GM21737 (cell line): ENCODE results near the gene UPF1.
"Not testable (repeated sequence)": the region's sequence is repeated elsewhere in the genome, so short reads cannot be mapped to it uniquely, and the experiment has no call there.

Experiments
- ATAC-seq: cut with Tn5 transposase; IDR thresholded peaks from one replicate; pipeline ENCODE4 v1.9.1; 2021; ENCODE audit warnings: mild to moderate bottlenecking, moderate library complexity; ENCODE audit not compliant: unreplicated experiment

Gene UPF1

GRCh38 chr19:18896421-18896841 is 64.7 kb downstream of the UPF1 start:
- no peak for ATAC-seq

DNA sequence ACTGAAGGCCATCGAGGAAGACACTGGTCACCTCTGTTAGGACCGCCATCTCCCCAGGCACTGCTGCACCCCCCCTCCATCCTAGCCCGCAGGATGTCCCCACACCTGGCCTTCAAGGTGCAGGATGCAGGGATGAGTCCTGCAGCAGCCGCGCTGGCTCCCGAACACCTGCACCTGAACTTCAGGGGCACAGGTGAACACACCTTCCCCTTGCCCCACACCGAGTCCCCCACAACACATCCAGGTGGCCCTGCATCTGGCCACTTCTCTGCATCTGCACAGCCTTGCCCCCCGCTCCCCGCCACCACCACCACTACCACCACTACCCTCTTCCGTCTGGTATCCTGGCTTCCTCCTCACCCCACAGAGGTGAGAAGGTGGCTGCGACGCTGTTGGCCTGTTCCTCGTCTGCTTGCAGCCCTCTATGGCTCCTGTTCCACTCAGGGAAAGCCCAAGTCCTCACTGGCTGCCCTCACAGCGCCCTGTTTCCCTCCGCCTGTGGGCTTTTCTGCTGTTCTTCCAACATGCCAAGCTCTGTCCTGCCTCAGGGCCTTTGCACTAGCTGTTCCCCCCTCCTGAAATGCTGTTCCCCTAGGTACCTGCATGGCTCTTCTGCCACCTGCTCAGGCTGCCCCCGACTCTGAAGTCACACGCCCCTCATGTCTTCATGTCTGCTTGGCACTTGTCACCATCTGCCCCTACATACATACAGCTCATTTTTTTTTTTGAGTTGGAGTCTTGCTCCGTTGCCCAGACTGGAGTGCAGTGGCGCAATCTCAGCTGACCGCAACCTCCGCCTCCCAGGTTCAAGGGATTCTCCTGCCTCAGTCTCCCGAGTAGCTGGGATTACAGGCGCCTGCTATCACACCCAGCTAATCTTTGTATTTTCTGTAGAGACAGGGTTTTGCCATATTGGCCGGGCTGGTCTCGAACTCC is 65.6 kb downstream of the UPF1 start:
- no peak for ATAC-seq

DNA sequence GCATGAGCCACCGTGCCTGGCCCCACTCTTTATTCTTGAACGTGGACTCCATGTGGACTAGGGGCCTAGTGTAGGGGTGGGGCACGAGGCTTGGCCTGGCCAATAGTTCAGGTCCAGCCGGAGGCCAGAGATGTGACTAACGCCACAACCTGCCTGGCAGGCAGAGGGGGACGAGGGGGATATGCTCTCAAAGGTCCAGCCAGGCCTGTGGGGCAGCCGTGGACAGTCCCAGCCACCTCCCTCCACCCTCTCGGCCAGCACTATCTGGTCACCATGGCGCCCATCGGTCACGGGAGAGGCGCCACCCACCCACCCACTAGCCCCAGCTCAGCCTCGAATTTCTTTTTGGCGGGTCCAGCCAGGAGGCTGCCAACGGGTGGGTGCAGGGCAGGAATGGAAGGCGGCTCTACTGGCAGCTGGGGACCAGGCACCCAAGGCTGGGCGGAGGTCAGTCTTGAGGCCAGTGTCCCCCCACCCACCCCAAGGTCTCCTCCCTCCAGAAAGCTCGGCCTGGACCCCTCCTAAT is 66.4 kb downstream of the UPF1 start:
- no peak for ATAC-seq

DNA sequence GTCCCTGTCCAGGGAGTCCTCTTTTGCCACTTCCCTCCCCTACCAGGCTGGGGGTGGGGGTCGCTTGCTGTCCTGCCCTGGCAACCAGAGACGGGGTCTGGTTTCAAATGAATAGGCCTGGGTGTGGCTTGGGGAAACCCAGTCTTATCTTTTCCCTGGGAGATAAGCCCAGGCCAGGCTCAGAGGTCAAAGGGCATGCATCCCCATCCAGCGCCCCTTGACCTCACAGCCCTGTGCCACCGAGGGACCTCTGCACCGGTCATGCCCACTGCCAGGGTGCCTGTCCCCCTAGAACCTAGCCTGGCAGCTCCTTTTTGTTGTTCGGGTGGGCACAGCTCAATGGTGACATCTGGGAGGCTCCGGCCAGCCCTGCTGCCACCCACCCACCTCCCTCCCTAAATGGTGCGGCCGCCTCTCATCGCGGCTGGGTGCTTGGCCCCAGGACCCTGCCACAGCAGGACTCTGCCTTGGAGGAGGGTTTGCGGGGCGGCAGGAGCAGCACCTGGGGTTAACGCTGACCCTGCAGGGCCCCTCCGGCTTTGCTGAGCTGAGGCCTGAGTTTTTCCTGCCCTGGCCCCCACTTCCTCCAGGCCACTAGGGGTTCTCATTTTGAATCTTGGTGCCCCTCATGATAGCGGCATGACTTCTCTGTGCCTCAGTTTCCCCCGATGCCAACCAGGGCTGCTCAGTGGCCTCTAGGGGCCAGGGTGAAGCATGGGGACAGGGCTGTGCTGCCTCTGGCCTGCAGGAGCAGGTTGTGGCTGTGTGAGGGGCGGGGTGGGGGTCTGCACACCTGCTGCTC is 67.0 kb downstream of the UPF1 start:
- ATAC-seq: no peak

GRCh38 chr19:18899624-18900560 is 68.1 kb downstream of the UPF1 start:
- no peak for ATAC-seq

GRCh38 chr19:18900700-18901481 is 69.1 kb downstream of the UPF1 start:
- ATAC-seq: no peak

GRCh38 chr19:18901491-18901890 is 69.7 kb downstream of the UPF1 start:
- ATAC-seq: no peak

DNA sequence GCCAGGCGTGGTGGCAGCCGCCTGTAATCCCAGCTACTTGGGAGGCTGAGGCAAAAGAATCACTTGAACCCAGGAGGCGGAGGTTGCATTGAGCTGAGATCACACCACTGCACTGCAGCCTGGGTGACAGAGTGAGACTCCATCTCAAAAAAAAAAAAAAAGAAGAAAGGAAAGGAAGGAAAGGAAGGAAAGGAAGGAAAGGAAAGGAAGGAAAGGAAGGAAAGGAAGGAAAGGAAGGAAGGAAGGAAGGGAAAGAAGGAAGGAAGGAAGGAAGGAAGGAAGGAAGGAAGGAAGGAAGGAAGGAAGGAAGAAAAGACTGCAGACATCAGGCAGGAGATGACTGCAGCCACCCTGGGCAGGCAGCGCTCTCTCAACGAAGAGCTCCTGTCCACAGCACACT is 70.8 kb downstream of the UPF1 start:
- not testable (repeated sequence) for ATAC-seq

- ATAC-seq: no peak
These were observed 71.6 kb downstream of the UPF1 start for GRCh38 chr19:18903156-18904037.

DNA sequence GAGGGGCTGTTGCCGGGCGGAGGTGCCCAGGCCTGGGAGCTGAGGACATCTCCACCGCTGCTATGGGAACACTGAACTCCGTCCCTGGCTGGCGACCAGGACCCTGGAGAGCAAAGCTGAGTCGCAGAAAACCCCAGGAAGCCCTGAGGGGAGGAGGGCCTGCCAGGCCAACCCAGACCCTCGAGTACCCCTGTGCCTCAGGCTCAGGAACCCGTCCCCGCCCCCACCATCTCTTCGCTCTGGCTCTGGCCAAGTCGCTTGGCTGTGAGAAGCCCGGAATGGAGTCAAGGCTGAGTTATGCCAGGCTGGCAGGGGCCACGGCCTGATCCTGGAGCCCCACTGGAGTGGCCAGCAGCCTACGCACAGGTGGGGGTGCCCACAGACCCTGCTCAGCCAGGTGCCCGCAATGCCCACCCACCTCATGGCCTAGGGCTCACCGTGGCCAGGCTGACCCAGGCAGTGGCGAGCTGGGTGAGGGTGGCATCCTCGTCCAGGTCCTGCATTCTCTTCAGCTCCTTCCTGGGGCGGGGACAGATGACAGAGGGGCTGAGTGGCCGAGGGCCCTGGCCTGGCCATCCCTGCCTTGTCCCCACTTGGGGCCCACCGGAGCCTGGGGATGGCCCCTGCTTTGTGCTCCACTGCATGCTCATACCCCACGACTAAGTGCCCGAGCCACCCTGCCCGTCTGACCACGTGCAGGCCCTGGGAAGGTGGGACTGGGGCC is 72.7 kb downstream of the UPF1 start:
- ATAC-seq: no peak

GRCh38 chr19:18905058-18905456 is 73.3 kb downstream of the UPF1 start:
- no peak for ATAC-seq

GRCh38 chr19:18905513-18906236 is 73.9 kb downstream of the UPF1 start:
- ATAC-seq: no peak

GRCh38 chr19:18906605-18907519 is 75.1 kb downstream of the UPF1 start:
- ATAC-seq: no peak

DNA sequence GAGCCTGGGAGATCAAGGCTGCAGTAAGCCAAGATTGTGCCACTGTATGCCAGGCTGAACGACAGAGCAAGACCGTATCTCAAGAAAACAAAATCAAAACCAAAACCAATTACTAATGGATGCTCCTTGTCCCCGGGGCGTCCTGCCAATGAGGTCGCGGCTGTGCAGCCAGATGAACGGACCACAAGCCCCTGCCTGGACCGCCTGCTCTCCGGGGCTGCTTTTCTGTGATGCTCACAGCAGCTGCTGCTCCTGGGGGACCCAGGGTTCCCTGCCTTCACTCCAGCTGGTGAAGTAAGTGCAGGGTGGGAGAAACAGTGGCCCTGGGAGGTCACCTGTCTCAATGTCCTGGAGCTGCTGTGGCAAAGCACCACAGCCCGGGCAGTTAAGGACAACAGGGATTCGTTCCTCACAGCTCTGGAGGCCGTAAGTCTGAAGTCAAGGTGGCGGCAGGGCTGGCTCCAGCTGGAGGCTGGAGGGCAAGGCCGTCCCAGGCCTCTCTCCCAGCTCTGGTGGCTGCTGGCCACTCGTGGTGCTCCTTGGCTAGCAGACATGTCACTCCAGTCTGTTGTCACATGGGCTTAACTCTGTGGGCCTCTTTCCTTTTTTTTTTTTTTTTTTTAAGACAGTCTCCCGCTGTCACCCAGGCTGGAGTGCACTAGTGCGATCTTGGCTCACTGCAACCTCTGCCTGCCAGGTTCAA is 77.3 kb downstream of the UPF1 start:
- ATAC-seq: no peak

GRCh38 chr19:18910010-18910409 is 78.3 kb downstream of the UPF1 start:
- no peak for ATAC-seq
